Body of pancreas (tissue), 4 donors: ENCODE data around the gene SLC9A6. TPM values are rescaled to one million over a fixed set of nuclear protein-coding genes. Genes with fewer than 3 reads are reported as not detected.

ENCODE experiments used
- ATAC-seq: fragments of 150-250 bp; one replicate; pipeline ENCODE4 v1.9.1; 2016
- DNase-seq, 4 donors: peaks; one replicate each; pipeline ENCODE4 v3.0.0-alpha.2; 2019
- H3K27ac ChIP-seq, 4 donors: fragments of 200-600 bp; sonication (generic); 1 replicate in 3 of 4; 2 replicates in 1 of 4; pipeline versions ENCODE4 v1.5.1 to v1.6.1; 2016 to 2019; ENCODE audit warnings: mild to moderate bottlenecking in 1 of 4, mixed read lengths in 1 of 4, moderate library complexity in 1 of 4
- H3K27me3 ChIP-seq, 2 donors: fragments of 200-600 bp; sonication (generic); one replicate each; pipeline ENCODE4 v1.6.0; 2016; ENCODE audit warnings: mild to moderate bottlenecking in 1 of 2
- H3K36me3 ChIP-seq, 2 donors: fragments of 200-600 bp; sonication (generic); replicated peaks in 1 of 2; 2 replicates each; pipeline ENCODE4 v1.5.1; 2016; ENCODE audit warnings: low read depth in 2 of 2; ENCODE audit not compliant: insufficient read depth in 1 of 2
- H3K4me1 ChIP-seq: fragments of 200-600 bp; sonication (generic); one replicate; pipeline ENCODE4 v1.6.0; 2016
- H3K4me3 ChIP-seq, 2 donors: fragments of 200-600 bp; sonication (generic); 1 replicate in 1 of 2; 2 replicates in 1 of 2; pipeline ENCODE4 v1.5.1; 2016 to 2019
- H3K9me3 ChIP-seq, 3 donors: fragments of 200-600 bp; sonication (generic); 1 replicate in 2 of 3; 2 replicates in 1 of 3; pipeline ENCODE4 v1.5.1; 2016
- CTCF ChIP-seq, 7 experiments: fragments of 450-650 bp in 4 of 7; fragments of 200-600 bp in 3 of 7; sonication (generic) in 3 of 7; IDR thresholded peaks; one replicate each; pipeline ENCODE4 v1.5.1; 2016 to 2019; ENCODE audit warnings: antibody characterized with exemption in 7 of 7
- POLR2A ChIP-seq, 3 donors: fragments of 450-650 bp; IDR thresholded peaks; one replicate each; pipeline ENCODE4 v1.6.1; 2016; ENCODE audit warnings: antibody characterized with exemption in 3 of 3, mild to moderate bottlenecking in 2 of 3
- WGBS, 2 donors: methylation state at CpG; one replicate each; pipeline ENCODE4 v1.1.5; 2017; 5-methylcytosine and 5-hydroxymethylcytosine counted together
- intact Hi-C: fragments of 100-400 bp; cut with DNase I; formaldehyde crosslinking; loops from one replicate; pipeline ENCODE4 v1.15.1; 2023
- total RNA-seq, 2 donors: library from RNA; depleted of rRNA; stranded (reverse); fragments of >200 nt; gene quantifications; one replicate each; pipeline ENCODE4 v1.1.0, GENCODE V29; 2016

SLC9A6 gene
- total RNA-seq, 2 donors from 2014 or later = 1.6 to 6.2 TPM

- Histone ChIP-seq H3K4me3 (no peak overlapping the region), H3K9me3 (no peaks in the 10 kb centered on the region), H3K36me3 (no peaks in the 10 kb centered on the region), H3K27me3 (no peaks in the 10 kb centered on the region), H3K4me1 (no peaks in the 10 kb centered on the region), H3K27ac (no peak overlapping the region)
- peak in 3 of 4 donors; percentile 7 to 12 (median 9) for DNase-seq
- intact Hi-C loops = no loop called here
- 77 to 89% methylated on average over 5 to 9 of the region's 9 CpGs for WGBS, 2 donors
- ATAC-seq = peak; percentile 27
- TF ChIP-seq CTCF (IDR thresholded peaks at IDR 0.05) (no peak), POLR2A (IDR thresholded peaks at IDR 0.05) (no peak)
These were observed 45.3 kb downstream of the SLC9A6 start for GRCh38 chrX:136030303-136031191.

GRCh38 chrX:136031626-136032025, 46.4 kb downstream of the SLC9A6 start:
- Histone ChIP-seq H3K9me3 (no peaks in the 10 kb centered on the region), H3K27me3 (no peaks in the 10 kb centered on the region), H3K4me3 (no peak overlapping the region), H3K4me1 (no peaks in the 10 kb centered on the region), H3K36me3 (no peaks in the 10 kb centered on the region), H3K27ac (no peak overlapping the region)
- no peak for DNase-seq
- WGBS, 2 donors = 93 to 96% methylated on average over 5 of the region's 5 CpGs
- TF ChIP-seq CTCF (IDR thresholded peaks at IDR 0.05) (no peak), POLR2A (IDR thresholded peaks at IDR 0.05) (no peak)
- no peak for ATAC-seq
- intact Hi-C loops = no loop called here

DNA sequence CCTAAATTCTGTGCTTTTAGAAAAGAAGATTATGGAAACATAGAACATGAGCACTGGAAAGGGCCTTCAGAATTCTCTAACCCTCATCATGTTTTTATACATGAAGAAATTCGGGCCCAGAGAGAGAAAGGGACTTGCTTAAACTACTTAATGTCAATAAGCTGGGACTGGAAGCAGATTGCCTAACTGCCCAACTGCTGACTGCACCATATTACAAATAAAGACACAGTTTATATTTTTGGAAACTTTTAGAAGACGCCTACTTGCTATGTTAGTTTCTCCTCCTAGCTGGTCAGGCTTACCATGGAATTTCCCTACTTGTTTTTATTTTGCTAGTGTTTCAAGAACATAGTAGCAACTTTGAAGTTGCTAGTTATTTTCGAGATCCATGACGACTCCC, 47.1 kb downstream of the SLC9A6 start:
- no peaks in the 10 kb centered on the region for H3K27me3 ChIP-seq
- H3K36me3 ChIP-seq = no peaks in the 10 kb centered on the region
- intact Hi-C loops = no loop called here
- no peak overlapping the region for H3K4me3 ChIP-seq
- H3K4me1 ChIP-seq = no peaks in the 10 kb centered on the region
- H3K27ac ChIP-seq = no peak overlapping the region
- no peak for ATAC-seq
- no peak for DNase-seq
- TF ChIP-seq POLR2A (IDR thresholded peaks at IDR 0.05) (no peak), CTCF (IDR thresholded peaks at IDR 0.05) (no peak)
- no peaks in the 10 kb centered on the region for H3K9me3 ChIP-seq
- WGBS, 2 donors = 77 to 87% methylated on average over 4 of the region's 4 CpGs

GRCh38 chrX:136034668-136035067, 49.4 kb downstream of the SLC9A6 start:
- H3K4me1 ChIP-seq = no peaks in the 10 kb centered on the region
- no peaks in the 10 kb centered on the region for H3K27me3 ChIP-seq
- WGBS, 2 donors = 94 to 100% methylated on average over 1 of the region's 1 CpG
- no peaks in the 10 kb centered on the region for H3K36me3 ChIP-seq
- DNase-seq (no peak), ATAC-seq (no peak)
- no peak overlapping the region for H3K27ac ChIP-seq
- no peak overlapping the region for H3K4me3 ChIP-seq
- no peaks in the 10 kb centered on the region for H3K9me3 ChIP-seq
- TF ChIP-seq CTCF (IDR thresholded peaks at IDR 0.05) (no peak), POLR2A (IDR thresholded peaks at IDR 0.05) (no peak)
- intact Hi-C loops = no loop called here

DNA sequence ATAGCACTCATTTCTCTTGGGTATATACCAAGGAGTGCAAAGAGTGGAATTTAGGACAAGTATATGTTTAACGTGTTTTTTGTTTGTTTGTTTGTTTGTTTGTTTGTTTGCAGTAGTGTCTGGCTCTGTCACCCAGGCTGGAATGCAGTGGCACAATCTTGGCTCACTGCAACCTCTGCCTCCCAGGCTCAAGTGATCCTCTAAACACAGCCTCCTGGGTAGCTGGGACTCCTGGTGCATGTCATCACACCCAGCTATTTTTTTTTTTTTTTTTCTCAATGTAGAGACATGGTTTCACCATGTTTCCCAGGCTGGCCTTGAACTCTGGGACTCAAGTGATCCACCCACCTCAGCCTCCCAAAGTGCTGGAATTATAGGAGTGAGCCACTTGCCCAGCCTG, 50.4 kb downstream of the SLC9A6 start:
- no peak overlapping the region for H3K27ac ChIP-seq
- ATAC-seq (no peak), DNase-seq (no peak)
- no peak for TF ChIP-seq CTCF (IDR thresholded peaks at IDR 0.05)
- TF ChIP-seq POLR2A (IDR thresholded peaks at IDR 0.05) = no peak
- H3K9me3 ChIP-seq = no peaks in the 10 kb centered on the region
- no peaks in the 10 kb centered on the region for H3K4me1 ChIP-seq
- intact Hi-C loops = no loop called here
- no peak overlapping the region for H3K4me3 ChIP-seq
- H3K36me3 ChIP-seq = no peaks in the 10 kb centered on the region
- H3K27me3 ChIP-seq = no peaks in the 10 kb centered on the region
- WGBS, 2 donors = 62 to 71% methylated on average over 1 of the region's 1 CpG
